ENCODE data around the gene PTPN7.

The PTPN7 gene

DNA sequence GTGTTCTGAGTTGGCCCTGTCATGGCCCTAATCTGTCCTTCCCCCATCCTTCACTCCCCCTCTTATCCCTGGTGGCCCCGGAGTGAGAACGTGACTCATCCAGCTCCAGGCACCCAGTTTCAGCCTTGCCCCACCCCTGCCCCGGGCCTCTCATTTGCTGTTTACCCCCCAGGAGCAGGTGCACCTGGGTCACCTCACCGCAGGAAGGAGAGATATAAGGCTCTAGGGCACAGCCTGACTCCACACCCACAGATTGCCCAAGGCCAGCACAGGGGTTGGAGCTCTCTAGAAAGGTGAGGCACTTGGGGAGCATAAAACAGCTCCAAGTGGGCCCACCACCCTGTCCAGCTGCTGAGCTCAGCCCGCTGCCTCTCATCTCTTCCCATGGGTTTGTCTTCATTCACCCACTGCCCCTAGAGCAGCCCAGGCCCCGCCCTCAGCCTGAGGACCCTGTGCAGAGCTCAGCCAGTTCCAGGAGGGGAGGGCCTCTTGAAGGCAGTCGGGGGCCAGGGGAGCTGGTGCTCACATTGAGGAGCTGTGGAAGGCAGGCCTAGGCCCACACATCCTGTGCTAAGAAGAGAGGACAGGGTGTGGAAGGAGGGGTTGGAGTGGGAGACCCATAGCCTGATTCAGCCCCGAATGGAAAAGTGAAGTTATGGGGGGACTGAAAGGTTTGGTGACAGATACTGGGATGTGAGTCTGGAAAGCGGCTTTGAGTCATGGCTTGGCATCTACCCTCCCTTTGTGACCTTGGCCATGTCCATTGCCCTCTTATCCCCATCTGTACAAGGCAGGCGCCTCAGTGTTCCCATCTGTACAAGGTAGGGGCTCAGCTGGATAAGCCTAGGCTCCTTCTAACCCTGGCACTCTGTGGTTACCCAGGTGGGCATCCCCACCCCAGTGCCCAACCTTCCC is 53.8 kb downstream of the PTPN7 start:
- no peak overlapping the region for H3K4me3 ChIP-seq (replicated peaks in 1 of 2; ENCODE audit: low read depth in 2 of 2, low read length in 2 of 2)
- DNase-seq (ENCODE audit: low read depth in 2 of 2) = no peak
- TF ChIP-seq, protein P1, sequence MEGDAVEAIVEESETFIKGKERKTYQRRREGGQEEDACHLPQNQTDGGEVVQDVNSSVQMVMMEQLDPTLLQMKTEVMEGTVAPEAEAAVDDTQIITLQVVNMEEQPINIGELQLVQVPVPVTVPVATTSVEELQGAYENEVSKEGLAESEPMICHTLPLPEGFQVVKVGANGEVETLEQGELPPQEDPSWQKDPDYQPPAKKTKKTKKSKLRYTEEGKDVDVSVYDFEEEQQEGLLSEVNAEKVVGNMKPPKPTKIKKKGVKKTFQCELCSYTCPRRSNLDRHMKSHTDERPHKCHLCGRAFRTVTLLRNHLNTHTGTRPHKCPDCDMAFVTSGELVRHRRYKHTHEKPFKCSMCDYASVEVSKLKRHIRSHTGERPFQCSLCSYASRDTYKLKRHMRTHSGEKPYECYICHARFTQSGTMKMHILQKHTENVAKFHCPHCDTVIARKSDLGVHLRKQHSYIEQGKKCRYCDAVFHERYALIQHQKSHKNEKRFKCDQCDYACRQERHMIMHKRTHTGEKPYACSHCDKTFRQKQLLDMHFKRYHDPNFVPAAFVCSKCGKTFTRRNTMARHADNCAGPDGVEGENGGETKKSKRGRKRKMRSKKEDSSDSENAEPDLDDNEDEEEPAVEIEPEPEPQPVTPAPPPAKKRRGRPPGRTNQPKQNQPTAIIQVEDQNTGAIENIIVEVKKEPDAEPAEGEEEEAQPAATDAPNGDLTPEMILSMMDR (IDR thresholded peaks at IDR 0.05; ENCODE audit: low read depth, low read length) = no peak

DNA sequence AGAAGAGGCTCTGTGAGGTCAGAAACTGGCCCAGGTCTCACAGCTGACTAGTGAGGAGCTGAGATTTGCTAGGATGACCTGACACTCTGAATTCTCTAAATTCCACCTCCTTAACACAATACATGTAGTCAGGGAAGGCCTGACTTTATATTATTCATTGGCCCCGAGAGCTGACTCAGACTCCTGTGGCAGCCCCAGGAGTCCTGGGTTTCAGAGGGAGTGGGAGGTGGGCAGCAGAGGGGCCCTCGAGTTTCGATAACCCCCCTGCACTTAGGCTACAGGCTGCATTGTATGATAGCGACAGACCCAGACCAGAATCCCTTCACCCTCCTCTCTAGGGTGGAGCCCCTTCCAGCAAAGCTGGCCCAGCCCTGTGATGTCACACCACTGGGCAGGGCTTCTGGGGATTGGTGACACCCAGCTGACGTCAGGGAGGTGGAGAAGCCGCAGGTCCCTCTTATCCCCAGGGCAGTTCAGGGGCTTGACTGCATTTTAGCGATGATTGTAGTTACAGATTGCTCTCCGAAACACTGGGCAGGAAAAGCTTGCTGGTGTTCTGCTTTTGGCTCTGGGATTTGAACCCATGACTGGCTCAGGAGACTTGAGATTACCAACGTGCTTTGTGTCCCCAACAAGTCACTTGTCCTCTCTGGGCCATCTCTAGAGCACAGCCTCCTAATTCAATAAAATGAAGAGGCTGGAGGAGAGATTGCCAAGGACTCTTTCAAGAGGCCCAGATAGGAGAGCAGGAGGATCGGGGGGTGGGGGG is 54.6 kb downstream of the PTPN7 start:
- peak; percentile 37 to 77 for DNase-seq (ENCODE audit: low read depth in 2 of 2)
- H3K4me3 ChIP-seq (replicated peaks in 1 of 2; ENCODE audit: low read depth in 2 of 2, low read length in 2 of 2) = no peak overlapping the region
- TF ChIP-seq, protein P1 (IDR thresholded peaks at IDR 0.05; ENCODE audit: low read depth, low read length) = no peak

DNA sequence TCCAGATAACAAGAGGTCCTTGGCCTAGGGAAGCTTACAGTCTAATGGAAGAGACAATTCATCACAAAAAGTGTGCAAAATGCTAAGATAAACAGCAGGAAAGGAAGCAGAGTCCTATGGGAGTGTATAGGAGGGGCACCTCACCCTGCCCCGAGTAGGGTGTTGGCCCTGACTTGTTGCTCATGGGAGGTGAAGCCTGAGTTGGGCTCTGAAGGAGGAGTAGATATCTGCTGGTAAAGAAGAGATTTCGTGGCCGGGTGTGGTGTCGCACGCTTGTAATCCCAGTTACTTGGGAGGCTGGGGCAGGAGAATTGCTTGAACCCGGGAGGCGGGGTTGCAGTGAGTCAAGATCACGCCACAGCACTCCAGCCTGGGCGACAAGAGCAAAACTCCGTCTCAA is 56.3 kb downstream of the PTPN7 start:
- no peak overlapping the region for H3K4me3 ChIP-seq (replicated peaks in 1 of 2; ENCODE audit: low read depth in 2 of 2, low read length in 2 of 2)
- peak in 1 of 2 donors; percentile 26 for DNase-seq (ENCODE audit: low read depth in 2 of 2)
- TF ChIP-seq, protein P1 (IDR thresholded peaks at IDR 0.05; ENCODE audit: low read depth, low read length) = no peak

DNA sequence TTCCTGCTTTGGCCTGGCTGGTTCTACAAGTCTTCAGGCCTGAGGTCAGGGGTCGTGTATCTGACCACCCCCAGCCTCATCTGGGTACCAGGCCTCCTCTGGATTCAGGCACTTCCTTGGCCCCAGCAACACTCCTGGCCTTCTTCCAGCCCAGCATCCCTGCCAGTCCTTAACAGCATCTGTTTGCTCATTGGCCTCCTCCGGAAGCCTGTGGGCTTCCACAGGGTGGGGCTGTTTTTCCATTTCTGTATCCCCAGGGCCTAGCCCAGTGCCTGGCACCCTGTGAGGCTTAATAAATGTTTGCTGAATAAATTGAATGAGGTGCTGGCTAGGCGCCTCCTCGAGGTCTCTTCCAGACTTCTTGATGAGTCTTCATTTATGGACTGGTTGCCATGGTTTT is 59.2 kb downstream of the PTPN7 start:
- peak in 1 of 2 donors; percentile 13 for DNase-seq (ENCODE audit: low read depth in 2 of 2)
- no peak overlapping the region for H3K4me3 ChIP-seq (replicated peaks in 1 of 2; ENCODE audit: low read depth in 2 of 2, low read length in 2 of 2)
- TF ChIP-seq, protein P1 (IDR thresholded peaks at IDR 0.05; ENCODE audit: low read depth, low read length) = no peak

Data from cardiac fibroblast (primary cell).